Brain microvascular endothelial cell (primary cell): ENCODE data around the gene TRIP6.
"Not testable (repeated sequence)": the region's sequence is repeated elsewhere in the genome, so short reads cannot be mapped to it uniquely, and the experiment has no call there.

Experiments
- DNase-seq: peaks from one replicate; pipeline ENCODE4 v3.0.0-alpha.2; 2020
- H3K27ac ChIP-seq: fragments of 250-450 bp; sonication (Bioruptor Pico); 2 replicates; pipeline ENCODE4 v1.5.1; 2020; ENCODE audit warnings: mild to moderate bottlenecking, moderate library complexity
- H3K27me3 ChIP-seq: fragments of 250-450 bp; sonication (Bioruptor Pico); replicated peaks from 2 replicates; pipeline ENCODE4 v1.5.1; 2020; ENCODE audit warnings: mild to moderate bottlenecking
- H3K36me3 ChIP-seq: fragments of 250-450 bp; sonication (Bioruptor Pico); replicated peaks from 2 replicates; pipeline ENCODE4 v1.5.1; 2020; ENCODE audit warnings: mild to moderate bottlenecking
- H3K4me3 ChIP-seq: 2 replicates; pipeline ENCODE4 v1.5.1; 2011; ENCODE audit warnings: low read depth, mild to moderate bottlenecking, control low read depth, low read length, moderate library complexity
- CTCF ChIP-seq: IDR thresholded peaks from 2 replicates; pipeline ENCODE4 v1.5.1; 2011; ENCODE audit warnings: low read depth, mild to moderate bottlenecking, moderate library complexity, low read length, control low read depth, inconsistent platforms; ENCODE audit errors: missing control alignments
- in situ Hi-C: cut with HindIII; loops from 2 replicates; pipeline ENCODE4 v1.10.0; 2017; ENCODE audit warnings: low sequenced_read_pairs, low pct_ligation_motif_present

TRIP6 gene

GRCh38 chr7:100902638-100903037 is 35.5 kb downstream of the TRIP6 start:
- Histone ChIP-seq H3K27me3 (no peaks in the 10 kb centered on the region), H3K27ac (no peak overlapping the region), H3K36me3 (no peaks in the 10 kb centered on the region), H3K4me3 (no peak overlapping the region)
- no peak for DNase-seq
- in situ Hi-C loops, result no loop called here
- no peak for TF ChIP-seq CTCF

- Histone ChIP-seq H3K4me3 (no peak overlapping the region), H3K27ac (no peak overlapping the region), H3K36me3 (no peaks in the 10 kb centered on the region), H3K27me3 (no peaks in the 10 kb centered on the region)
- in situ Hi-C loops, result no loop called here
- no peak for DNase-seq
- TF ChIP-seq CTCF, result no peak
Observed at GRCh38 chr7:100908512-100908911, 41.3 kb downstream of the TRIP6 start.

GRCh38 chr7:100910443-100910842 is 43.3 kb downstream of the TRIP6 start:
- H3K36me3 ChIP-seq, DNase-seq, H3K27ac ChIP-seq, H3K4me3 ChIP-seq, in situ Hi-C loops, H3K27me3 ChIP-seq: not testable (repeated sequence)

- TF ChIP-seq CTCF, result no peak
- Histone ChIP-seq H3K27me3 (no peaks in the 10 kb centered on the region), H3K27ac (no peak overlapping the region), H3K36me3 (no peaks in the 10 kb centered on the region), H3K4me3 (no peak overlapping the region)
- no peak for DNase-seq
- in situ Hi-C loops, result no loop called here
Observed at GRCh38 chr7:100911484-100911883, 44.3 kb downstream of the TRIP6 start.

GRCh38 chr7:100914208-100914878 is 47.2 kb downstream of the TRIP6 start:
- in situ Hi-C loops, result no loop called here
- no peaks in the 10 kb centered on the region for H3K36me3 ChIP-seq
- no peak overlapping the region for H3K27ac ChIP-seq
- H3K27me3 ChIP-seq, result no peaks in the 10 kb centered on the region
- TF ChIP-seq CTCF, result no peak
- no peak overlapping the region for H3K4me3 ChIP-seq
- DNase-seq, result no peak

- no peak for DNase-seq
- no peak overlapping the region for H3K4me3 ChIP-seq
- H3K36me3 ChIP-seq, result no peaks in the 10 kb centered on the region
- no peak for TF ChIP-seq CTCF
- no peak overlapping the region for H3K27ac ChIP-seq
- H3K27me3 ChIP-seq, result no peaks in the 10 kb centered on the region
- in situ Hi-C loops, result no loop called here
Observed at GRCh38 chr7:100914879-100915447, 47.8 kb downstream of the TRIP6 start.

GRCh38 chr7:100919335-100919734 is 52.1 kb downstream of the TRIP6 start:
- DNase-seq, H3K27ac ChIP-seq, H3K27me3 ChIP-seq, H3K4me3 ChIP-seq, in situ Hi-C loops, H3K36me3 ChIP-seq: not testable (repeated sequence)

GRCh38 chr7:100919779-100920437 is 52.7 kb downstream of the TRIP6 start:
- H3K36me3 ChIP-seq, H3K27ac ChIP-seq, DNase-seq, H3K27me3 ChIP-seq, H3K4me3 ChIP-seq, in situ Hi-C loops: not testable (repeated sequence)
